GM19099 (cell line): ENCODE measurements around the gene ITGB3.

ENCODE experiments used
- POLR2A ChIP-seq: IDR thresholded peaks from 3 replicates; pipeline ENCODE4 v1.6.1; 2011; ENCODE audit warnings: low read depth; ENCODE audit not compliant: insufficient read length; ENCODE audit errors: extremely low read depth

The ITGB3 gene

DNA sequence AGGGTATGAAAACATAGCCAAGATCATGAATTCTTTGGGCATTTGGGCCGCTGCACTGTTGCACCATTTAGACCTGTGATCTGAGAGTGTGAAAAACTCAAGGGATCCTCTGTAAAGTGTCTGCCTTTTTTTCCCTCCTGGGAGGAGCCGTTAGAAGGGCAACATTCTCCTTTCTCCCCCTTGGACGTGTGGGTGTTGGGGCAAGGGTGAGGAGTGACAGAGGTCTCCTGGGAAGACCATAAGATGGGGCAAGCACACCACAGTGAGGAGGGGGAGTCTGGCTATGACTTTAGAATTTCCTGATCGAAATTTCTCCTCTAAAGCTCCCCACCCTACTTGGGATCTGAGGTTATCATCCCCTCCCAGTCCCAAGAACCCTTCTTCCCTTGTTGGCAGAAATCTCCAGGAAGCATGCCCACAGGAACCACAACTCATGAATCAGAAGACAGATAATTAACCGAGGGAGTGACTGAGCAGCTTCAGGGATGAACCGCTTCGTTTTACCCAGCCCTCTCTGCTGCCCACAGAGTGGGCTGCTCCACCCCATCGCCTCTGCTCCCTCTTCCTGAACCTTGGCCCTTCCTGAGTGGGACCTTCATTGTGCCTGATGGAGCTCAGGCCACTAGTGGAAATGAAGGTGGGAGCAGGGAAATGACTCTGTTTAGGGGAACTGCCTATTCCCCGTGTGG lies 4.2 kb downstream of the ITGB3 start:
- TF ChIP-seq POLR2A: no peak

GRCh38 chr17:47262586-47262985 lies 9.0 kb downstream of the ITGB3 start:
- no peak for TF ChIP-seq POLR2A

DNA sequence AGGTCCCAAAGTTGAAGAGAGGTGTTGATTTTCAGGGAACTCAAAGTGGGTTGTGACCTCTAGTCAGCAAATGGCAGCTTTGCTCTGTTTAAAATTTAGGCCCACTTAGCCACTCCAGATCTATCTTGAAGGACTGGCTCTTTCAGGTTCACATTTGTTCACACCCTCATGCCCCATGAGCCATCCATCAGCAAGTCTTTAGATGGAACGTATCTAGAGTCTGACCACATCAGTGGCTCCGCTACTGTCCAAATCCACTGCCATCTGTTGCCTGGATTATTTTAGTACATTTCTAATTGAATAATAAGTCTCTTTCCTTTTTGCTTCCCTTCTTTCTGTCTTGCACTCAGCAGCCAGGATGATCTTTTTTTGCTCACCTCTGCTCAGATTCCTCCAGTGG lies 10.5 kb downstream of the ITGB3 start:
- no peak for TF ChIP-seq POLR2A

- TF ChIP-seq POLR2A: no peak
Observed at GRCh38 chr17:47265983-47266541, 12.4 kb downstream of the ITGB3 start.

GRCh38 chr17:47266782-47267181 lies 13.2 kb downstream of the ITGB3 start:
- no peak for TF ChIP-seq POLR2A

DNA sequence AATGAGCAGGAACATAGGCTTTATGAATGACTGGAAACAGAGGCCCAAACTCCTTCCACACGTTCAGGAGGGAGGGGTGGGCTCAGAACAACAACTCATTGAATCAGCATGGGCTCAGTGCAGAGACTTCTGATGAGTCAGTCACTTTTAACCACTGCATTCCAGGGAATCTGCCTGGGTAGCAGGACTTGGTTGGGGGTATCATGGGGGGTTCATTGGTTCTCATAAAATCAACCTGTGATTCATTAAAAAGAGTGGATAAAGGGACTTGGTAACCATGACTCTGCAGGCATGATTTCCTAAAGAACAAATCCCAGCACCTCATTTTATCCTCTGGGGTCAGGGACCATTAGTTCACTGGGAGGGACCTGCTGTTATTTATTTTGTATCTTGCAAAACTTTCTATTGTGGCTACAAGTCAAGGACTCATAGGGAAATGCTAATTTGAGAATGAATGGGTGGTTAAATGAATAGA lies 13.8 kb downstream of the ITGB3 start:
- TF ChIP-seq POLR2A: no peak

DNA sequence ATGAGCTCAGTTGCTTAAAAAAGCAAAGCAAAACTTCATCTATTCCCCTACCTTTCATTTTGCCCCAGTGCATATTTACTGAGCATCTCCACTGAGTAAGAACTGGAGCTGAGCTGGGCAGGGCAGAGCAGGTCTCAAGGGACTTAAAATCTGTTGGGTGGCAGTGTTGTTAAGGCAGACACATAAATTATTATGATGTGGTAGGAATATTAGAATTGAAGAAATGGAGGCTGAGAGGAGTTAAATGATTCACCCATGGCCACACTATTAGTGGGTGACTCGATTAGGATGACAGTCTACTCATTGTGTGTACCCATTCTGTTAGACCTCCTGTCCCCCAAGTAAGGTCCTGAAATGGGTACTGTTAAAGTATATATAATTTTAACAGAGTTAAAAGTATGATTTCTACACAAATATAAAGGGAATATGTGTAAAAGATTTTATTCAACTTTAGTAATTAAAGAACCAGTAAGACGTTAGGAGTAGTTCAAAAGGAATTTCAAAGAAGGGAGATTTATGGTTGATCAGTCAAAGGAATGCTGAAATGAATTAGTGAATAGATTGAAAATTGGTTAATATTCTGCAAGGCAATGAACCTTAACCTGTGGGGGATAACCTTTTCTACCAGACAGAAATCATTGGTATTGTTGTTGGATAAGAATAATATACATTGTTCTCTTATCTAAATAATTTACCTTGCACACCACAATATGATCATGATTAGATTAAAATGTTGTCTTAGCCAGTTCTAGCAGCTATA lies 17.5 kb downstream of the ITGB3 start:
- TF ChIP-seq POLR2A: no peak

GRCh38 chr17:47272491-47272890 lies 18.9 kb downstream of the ITGB3 start:
- no peak for TF ChIP-seq POLR2A

DNA sequence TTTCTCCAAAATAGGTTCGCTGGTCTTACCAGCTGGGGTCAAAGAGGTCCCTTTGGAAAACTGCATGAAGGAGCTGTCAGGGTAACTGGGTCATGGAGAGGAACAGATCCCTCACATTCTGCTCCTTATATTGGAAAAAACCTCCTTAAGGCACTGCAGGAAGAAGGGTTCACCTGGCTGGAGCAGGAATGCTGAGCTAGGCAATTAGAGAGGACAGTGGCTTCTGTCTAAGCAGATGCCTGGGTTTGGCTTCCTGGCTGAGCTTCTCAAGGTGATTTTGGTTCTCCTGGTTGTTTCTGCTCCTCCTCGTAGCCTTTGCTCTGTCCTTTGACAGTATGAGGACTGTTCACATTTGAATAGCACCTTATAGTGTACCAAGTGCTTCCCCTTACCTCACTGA lies 19.6 kb downstream of the ITGB3 start:
- TF ChIP-seq POLR2A: no peak

GRCh38 chr17:47274319-47275069 lies 20.9 kb downstream of the ITGB3 start:
- no peak for TF ChIP-seq POLR2A

DNA sequence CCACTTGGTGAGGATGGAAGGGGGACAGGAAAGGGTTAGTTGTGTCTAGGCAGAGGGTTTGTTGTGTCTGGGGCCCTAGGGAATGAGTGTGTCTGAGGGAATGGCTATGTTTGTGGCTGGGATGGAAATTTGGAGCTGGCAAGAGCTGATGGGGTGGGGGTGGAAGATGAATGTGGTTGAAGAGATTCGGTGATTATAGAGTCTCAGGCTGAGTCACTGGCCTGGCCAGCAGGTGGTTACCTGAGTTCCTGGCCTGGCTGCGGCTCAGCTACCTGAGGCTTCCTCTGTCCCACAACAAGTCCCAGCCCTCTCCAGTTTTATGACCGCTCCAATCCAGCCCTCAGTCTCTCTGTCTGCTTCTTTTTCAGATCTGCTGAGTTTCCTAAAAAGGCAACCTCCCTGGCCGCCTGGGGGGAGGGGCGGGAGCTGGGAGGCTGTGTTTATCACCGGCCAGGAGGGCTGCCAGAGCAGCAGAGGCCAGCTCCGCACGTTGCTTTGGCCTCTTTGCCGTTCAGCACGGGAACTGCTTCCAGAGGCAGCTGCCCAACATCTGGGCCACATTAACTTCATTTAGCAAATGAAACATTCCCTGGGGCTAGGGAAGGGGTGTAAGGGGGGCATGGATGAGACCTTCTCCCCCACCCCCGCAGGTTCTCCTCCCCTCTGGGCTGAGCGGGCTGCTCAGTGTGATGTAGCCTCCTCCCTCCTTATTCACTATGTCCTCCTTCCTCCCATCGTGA lies 21.8 kb downstream of the ITGB3 start:
- TF ChIP-seq POLR2A: no peak

- TF ChIP-seq POLR2A: no peak
Observed at GRCh38 chr17:47276444-47276843, 22.8 kb downstream of the ITGB3 start.

GRCh38 chr17:47276868-47277267 lies 23.2 kb downstream of the ITGB3 start:
- TF ChIP-seq POLR2A: no peak

DNA sequence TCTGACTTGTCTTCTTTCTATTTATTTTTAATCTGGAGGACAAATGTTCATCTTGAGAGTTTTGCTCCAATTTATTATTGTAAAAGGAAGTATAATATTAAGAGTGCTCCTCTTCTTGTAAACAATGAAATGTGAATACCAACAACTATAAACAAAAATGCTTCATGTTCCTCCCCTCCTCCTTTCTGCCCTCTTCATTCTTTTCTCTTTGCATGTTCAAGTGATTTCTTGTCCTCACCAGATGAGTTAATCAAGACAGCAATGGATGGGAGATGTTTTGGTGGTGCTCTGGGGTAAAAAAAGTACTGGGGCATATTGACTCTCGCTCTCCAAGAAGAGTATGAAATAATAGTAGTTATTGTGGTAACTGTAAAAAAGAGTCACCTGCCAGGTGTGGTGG lies 24.3 kb downstream of the ITGB3 start:
- no peak for TF ChIP-seq POLR2A

GRCh38 chr17:47278561-47278960 lies 24.9 kb downstream of the ITGB3 start:
- no peak for TF ChIP-seq POLR2A
